Left lobe of liver (tissue), 2 donors: Measurements from ENCODE around the gene ELF4. TPM values are rescaled to one million over a fixed set of nuclear protein-coding genes. Genes with fewer than 3 reads are reported as not detected.
"Not testable (repeated sequence)": the region's sequence is repeated elsewhere in the genome, so short reads cannot be mapped to it uniquely, and the experiment has no call there.

Experiments used
- ATAC-seq: fragments of 200-7000 bp; cut with Tn5 transposase; one replicate; pipeline ENCODE4 v1.9.1; 2020; ENCODE audit warnings: mild to moderate bottlenecking, moderate library complexity
- DNase-seq: peaks from one replicate; pipeline ENCODE4 v3.0.0-alpha.2; 2020; ENCODE audit warnings: low spot score
- total RNA-seq: library from RNA; stranded (reverse); gene quantifications from one replicate; pipeline ENCODE4 v1.2.1, GENCODE V29; 2021
- donor health status: DM: no; HTN: no; CAD: no; lungs with moderate emphysema.
- donor health status: DM: no; HTN: yes; CAD: no.

The ELF4 gene
- total RNA-seq, 1 donor from 2014 or later: 1.4 TPM

- ATAC-seq, DNase-seq: not testable (repeated sequence)
Observed at GRCh38 chrX:130115119-130115885, 5.0 kb upstream of the ELF4 start.

GRCh38 chrX:130114141-130114588 lies 3.9 kb upstream of the ELF4 start:
- ATAC-seq (no peak), DNase-seq (no peak)

- DNase-seq (no peak), ATAC-seq (no peak)
Observed at GRCh38 chrX:130111220-130112154, 1.2 kb upstream of the ELF4 start.

GRCh38 chrX:130109429-130110378 lies 593 bp downstream of the ELF4 start:
- no peak for ATAC-seq
- no peak for DNase-seq

GRCh38 chrX:130108647-130109428 lies 1.5 kb downstream of the ELF4 start:
- ATAC-seq (peak; percentile 47), DNase-seq (no peak)

GRCh38 chrX:130106071-130106470 lies 4.2 kb downstream of the ELF4 start:
- DNase-seq (no peak), ATAC-seq (no peak)

GRCh38 chrX:130105244-130105643 lies 5.1 kb downstream of the ELF4 start:
- ATAC-seq (no peak), DNase-seq (no peak)

- ATAC-seq (no peak), DNase-seq (no peak)
Observed at GRCh38 chrX:130103605-130104004, 6.7 kb downstream of the ELF4 start.

- DNase-seq (no peak), ATAC-seq (no peak)
Observed at GRCh38 chrX:130100180-130100579, 10.1 kb downstream of the ELF4 start.

GRCh38 chrX:130098210-130098552 lies 12.1 kb downstream of the ELF4 start:
- ATAC-seq (no peak), DNase-seq (no peak)

GRCh38 chrX:130097507-130098209 lies 12.6 kb downstream of the ELF4 start:
- no peak for ATAC-seq
- DNase-seq: no peak

- no peak for DNase-seq
- ATAC-seq: no peak
Observed at GRCh38 chrX:130095249-130096030, 14.9 kb downstream of the ELF4 start.

GRCh38 chrX:130094696-130095095 lies 15.6 kb downstream of the ELF4 start:
- ATAC-seq: no peak
- DNase-seq: no peak

GRCh38 chrX:130093271-130093670 lies 17.0 kb downstream of the ELF4 start:
- ATAC-seq (no peak), DNase-seq (no peak)

- DNase-seq (no peak), ATAC-seq (peak; percentile 55)
Observed at GRCh38 chrX:130091980-130092522, 18.2 kb downstream of the ELF4 start.

- DNase-seq: no peak
- no peak for ATAC-seq
Observed at GRCh38 chrX:130090364-130090763, 19.9 kb downstream of the ELF4 start.

- ATAC-seq (peak; percentile 41), DNase-seq (no peak)
Observed at GRCh38 chrX:130086447-130087206, 23.7 kb downstream of the ELF4 start.
